Measurements from ENCODE around the gene CYP1A2. TPM values are rescaled to one million over a fixed set of nuclear protein-coding genes. Genes with fewer than 3 reads are reported as not detected.

Gene CYP1A2
- total and polyA plus RNA-seq, 2 of the 13 experiments (the other 11 are each of a cell fraction or from before 2014, with no cell fraction given): 0.07 TPM; not detected in 1

- peak; percentile 66 for TF ChIP-seq ZNF687 (CRISPR knock-in tag; IDR thresholded peaks at IDR 0.05)
- TF ChIP-seq GMEB1 (CRISPR knock-in tag; IDR thresholded peaks at IDR 0.05; ENCODE audit: borderline replicate concordance): no peak
- TF ChIP-seq CREBL2 (CRISPR knock-in tag; IDR thresholded peaks at IDR 0.05; ENCODE audit: borderline replicate concordance): no peak
- TF ChIP-seq ZBED4 (CRISPR knock-in tag; IDR thresholded peaks at IDR 0.05; ENCODE audit: borderline replicate concordance): no peak
- TF ChIP-seq ZNF30 (CRISPR knock-in tag; IDR thresholded peaks at IDR 0.05): no peak
- 0 out of 2 replicates have a peak, but pooled peaks have one; percentile 44 for TF ChIP-seq FOXC1 (CRISPR knock-in tag; IDR thresholded peaks at IDR 0.05; ENCODE audit: borderline replicate concordance)
- no peak for TF ChIP-seq CCDC6 (CRISPR knock-in tag; IDR thresholded peaks at IDR 0.05)
- no peak for TF ChIP-seq ZKSCAN5 (CRISPR knock-in tag; IDR thresholded peaks at IDR 0.05)
- TF ChIP-seq ZNF343 (CRISPR knock-in tag; IDR thresholded peaks at IDR 0.05): no peak
- no peak for TF ChIP-seq JARID2 (CRISPR knock-in tag; IDR thresholded peaks at IDR 0.05; ENCODE audit: insufficient replicate concordance)
- TF ChIP-seq ARHGAP35 (CRISPR knock-in tag; IDR thresholded peaks at IDR 0.05; ENCODE audit: borderline replicate concordance): no peak
- TF ChIP-seq ZNF574 (CRISPR knock-in tag; IDR thresholded peaks at IDR 0.05): peak; percentile 61
Measured at GRCh38 chr15:74781431-74782258, 33.0 kb downstream of the CYP1A2 start, which contains the start of gene CSK (continued).
